VCaP (cell line): Measurements from ENCODE around the gene TMBIM6.
A peak's percentile ranks its signal among the peaks of the same experiment; 100 is the strongest.

ENCODE experiments used
- H3K27ac ChIP-seq: fragments of 450-650 bp; 2 replicates; pipeline ENCODE4 v1.5.1; 2017
- CTCF ChIP-seq: fragments of 450-650 bp; conservative IDR thresholded peaks from 2 replicates; pipeline ENCODE4 v1.5.1; 2017; ENCODE audit warnings: mild to moderate bottlenecking, moderate library complexity

The TMBIM6 gene

DNA sequence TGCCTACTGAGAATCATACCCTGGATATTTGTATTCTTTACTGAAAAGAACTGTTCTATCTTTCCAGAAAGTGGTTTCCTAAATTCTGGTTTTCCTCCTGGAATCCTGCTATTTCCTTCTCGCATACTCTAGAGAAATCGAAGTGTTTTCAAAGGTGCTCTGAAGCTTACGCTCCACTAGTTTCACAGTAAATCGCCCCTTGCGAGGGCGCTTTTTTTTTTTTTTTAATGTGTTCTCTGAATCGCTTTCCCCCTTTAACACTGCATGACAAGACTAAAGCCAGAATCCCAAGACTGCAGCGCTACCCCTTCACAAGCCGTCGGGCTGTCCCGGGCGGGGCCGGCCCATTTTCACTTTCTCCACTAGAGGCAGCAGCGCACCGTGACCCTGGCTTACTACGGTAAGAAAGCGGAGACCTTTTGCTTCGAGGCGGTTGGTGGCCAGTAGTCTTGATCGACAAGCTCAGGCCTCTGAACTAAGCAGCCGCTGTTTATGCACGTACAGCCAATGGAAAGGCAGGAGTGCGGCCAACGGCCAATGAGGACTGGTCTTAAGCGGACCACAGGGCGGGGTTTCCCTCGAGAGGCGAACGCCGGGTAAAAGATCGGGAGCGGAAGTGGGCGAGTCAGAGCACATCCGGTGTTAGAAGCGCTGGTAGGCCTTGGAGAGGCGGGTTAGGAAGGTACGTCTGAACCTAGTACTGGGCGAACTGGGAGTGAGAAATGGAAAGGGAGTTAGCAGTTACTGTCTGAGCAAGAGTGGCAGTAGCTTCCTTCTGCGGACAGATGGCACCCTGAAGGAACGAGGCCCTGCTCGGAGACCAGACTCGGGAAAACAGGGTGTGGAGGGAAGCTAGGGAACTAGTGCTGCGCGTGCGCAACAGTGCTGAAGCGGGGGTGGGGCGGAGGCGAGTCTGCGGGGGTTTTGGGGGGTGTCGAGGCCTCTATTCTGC is at the start of gene TMBIM6:
TSS of gene TMBIM6 (plus strand) at position 628 of the 952 bp plus-strand sequence. CDS start 10,937 bp downstream, outside the sequence.
- H3K27ac ChIP-seq, result peak within 1 kb of the TSS; percentile 97
- peak; percentile 99 for TF ChIP-seq CTCF

GRCh38 chr12:49692851-49693250 is 48.5 kb upstream of the TMBIM6 start:
- no peak overlapping the region for H3K27ac ChIP-seq
- TF ChIP-seq CTCF, result no peak

- H3K27ac ChIP-seq, result no peak overlapping the region
- TF ChIP-seq CTCF, result no peak
Measured at GRCh38 chr12:49693931-49694444, 47.4 kb upstream of the TMBIM6 start.

DNA sequence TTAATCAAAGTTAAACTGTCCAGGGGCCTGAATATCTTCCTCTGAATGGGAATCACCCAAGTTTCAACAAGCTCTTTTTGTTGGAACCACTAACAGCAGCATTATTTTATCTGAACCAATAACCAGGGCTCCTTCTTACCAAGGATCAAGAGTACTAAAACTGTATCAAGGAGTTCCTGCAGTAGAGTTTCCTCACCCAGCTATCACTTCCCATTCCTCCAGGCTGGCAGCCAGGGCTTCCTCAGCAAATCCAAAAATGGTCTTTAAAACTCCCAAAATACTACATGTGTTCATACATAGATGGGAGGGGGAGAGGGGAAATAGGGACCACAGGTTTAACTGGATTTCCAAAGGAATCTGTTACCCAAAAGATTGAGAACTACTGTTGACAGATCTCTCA is 44.6 kb upstream of the TMBIM6 start:
- H3K27ac ChIP-seq, result no peak overlapping the region
- TF ChIP-seq CTCF, result no peak

DNA sequence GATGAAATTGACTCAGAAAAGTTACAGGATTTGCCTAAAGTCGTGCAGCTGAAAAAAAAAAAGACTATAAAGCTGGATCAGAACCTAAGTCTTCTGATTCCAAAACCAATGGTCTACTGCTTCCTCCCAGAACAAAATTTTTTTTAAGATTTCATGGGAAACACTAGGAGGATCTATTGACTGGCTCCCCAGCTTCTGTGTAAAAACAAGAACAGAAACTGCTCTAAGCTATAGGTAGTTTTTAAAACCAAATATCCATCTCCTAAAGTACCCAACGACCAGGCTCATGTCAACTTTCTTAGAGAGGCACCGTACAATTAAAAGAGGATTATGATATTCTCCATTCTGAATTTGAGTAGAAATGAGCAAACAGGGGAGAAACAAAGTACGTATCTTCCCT is 43.5 kb upstream of the TMBIM6 start:
- no peak for TF ChIP-seq CTCF

DNA sequence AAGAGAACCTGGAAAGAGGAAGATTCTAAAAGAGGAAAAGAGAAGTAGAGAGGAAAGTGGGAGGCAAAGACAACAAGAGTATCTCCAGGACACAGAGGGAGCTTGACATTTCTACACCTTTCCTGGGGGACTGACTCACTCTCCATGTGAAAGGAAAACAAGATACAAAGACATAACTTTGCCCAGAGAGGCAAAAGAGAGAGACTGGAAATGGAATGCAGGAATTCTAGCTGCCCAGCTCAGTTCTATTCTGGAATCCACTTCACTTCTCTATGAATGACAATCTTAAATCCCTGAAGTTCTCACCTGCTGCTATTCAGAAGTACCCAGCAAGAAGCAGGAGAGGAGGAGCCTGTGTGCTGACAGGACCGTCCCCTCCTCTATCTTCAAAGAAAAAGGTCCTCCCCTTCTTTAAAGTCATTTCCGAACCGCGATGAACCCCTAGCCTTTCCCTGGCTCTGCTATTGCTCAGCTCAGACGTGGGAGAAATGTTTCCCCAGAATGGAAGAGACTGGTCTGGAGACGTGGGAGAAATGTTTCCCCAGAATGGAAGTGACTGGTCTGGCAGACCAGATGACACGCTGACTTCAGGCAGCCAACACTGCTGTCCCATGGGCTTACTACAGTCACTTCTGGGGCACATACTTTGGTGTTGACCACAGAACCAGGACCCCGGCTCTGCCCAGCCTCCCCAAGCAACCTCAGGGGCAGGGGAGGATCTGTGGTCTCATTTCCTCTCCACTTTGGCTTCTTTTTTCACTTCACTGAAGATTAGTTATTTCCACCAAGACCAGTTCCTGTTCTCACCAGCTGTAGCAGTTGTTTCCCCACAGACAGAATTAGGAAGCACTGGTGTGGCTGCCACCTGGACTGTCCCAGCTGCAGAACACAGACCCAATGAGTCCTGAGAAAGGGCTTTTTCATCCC is 42.5 kb upstream of the TMBIM6 start:
- no peak overlapping the region for H3K27ac ChIP-seq
- TF ChIP-seq CTCF, result no peak

More for the DNA sequence above, 43.5 kb upstream of the TMBIM6 start:
- no peak overlapping the region for H3K27ac ChIP-seq

DNA sequence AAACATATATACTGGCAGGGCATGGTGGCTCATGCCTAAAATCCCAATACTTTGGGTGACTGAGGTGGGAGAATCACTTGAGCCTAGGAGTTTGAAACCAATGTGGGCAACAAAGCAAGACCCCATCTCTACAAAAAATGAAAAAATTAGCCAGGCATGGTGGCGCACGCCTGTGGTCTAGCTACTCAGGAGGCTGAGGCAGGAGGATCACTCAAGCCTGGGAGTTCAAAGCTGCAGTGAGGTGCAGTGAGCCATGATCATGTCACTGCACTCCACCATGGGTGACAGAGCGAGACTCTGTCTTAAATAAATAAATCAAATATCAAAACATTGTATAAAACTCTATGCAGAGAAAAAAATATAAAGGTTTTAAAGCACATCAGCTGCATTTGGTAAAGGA is 39.3 kb upstream of the TMBIM6 start:
- TF ChIP-seq CTCF, result no peak
- H3K27ac ChIP-seq, result no peak overlapping the region
